Liver (tissue), 3 donors: ENCODE data around the gene PDE4D.

Experiments used
- CTCF ChIP-seq: fragments of 150-350 bp; IDR thresholded peaks from 2 replicates; pipeline ENCODE4 v1.5.1; 2017; ENCODE audit warnings: improper control_type of control experiment, low read depth, low read length; ENCODE audit not compliant: missing input control
- FOXA1 ChIP-seq: IDR thresholded peaks from 2 replicates; pipeline ENCODE4 v1.6.1; 2016; ENCODE audit warnings: antibody characterized with exemption
- FOXA2 ChIP-seq: IDR thresholded peaks from 2 replicates; pipeline ENCODE4 v1.6.1; 2016; ENCODE audit warnings: antibody characterized with exemption
- GABPA ChIP-seq, 2 donors: IDR thresholded peaks in 1 of 2; conservative IDR thresholded peaks in 1 of 2; 2 replicates each; pipeline ENCODE4 v1.6.1; 2016; ENCODE audit warnings: antibody characterized with exemption in 2 of 2, mild to moderate bottlenecking in 1 of 2, moderate library complexity in 1 of 2
- JUND ChIP-seq, 2 donors: IDR thresholded peaks; 2 replicates each; pipeline ENCODE4 v1.6.1; 2016; ENCODE audit warnings: antibody characterized with exemption in 2 of 2
- NR2F2 ChIP-seq: IDR thresholded peaks from 2 replicates; pipeline ENCODE4 v1.6.1; 2016; ENCODE audit warnings: antibody characterized with exemption
- RAD21 ChIP-seq, 2 donors: IDR thresholded peaks; 2 replicates each; pipeline ENCODE4 v1.6.1; 2016; ENCODE audit warnings: antibody characterized with exemption in 2 of 2, mild to moderate bottlenecking in 2 of 2
- RXRA ChIP-seq, 2 donors: IDR thresholded peaks; 2 replicates each; pipeline ENCODE4 v1.6.1; 2017 to 2018; ENCODE audit warnings: antibody characterized with exemption in 2 of 2, mild to moderate bottlenecking in 1 of 2
- YY1 ChIP-seq: IDR thresholded peaks from 2 replicates; pipeline ENCODE4 v1.6.1; 2016; ENCODE audit warnings: antibody characterized with exemption, mild to moderate bottlenecking
- TF ChIP-seq, protein P1 (sequence below): IDR thresholded peaks from 2 replicates; pipeline ENCODE4 v1.6.1; 2016; ENCODE audit warnings: antibody characterized with exemption, mild to moderate bottlenecking
- TF ChIP-seq, protein P2 (sequence below): IDR thresholded peaks from 2 replicates; pipeline ENCODE4 v1.6.1; 2016; ENCODE audit warnings: antibody characterized with exemption
- TF ChIP-seq, protein P3 (sequence below): IDR thresholded peaks from 2 replicates; pipeline ENCODE4 v1.6.1; 2016; ENCODE audit warnings: antibody characterized with exemption
- donor health status: healthy.
- donor health status: healthy.

GRCh38 chr5:59287361-59287760, 606.2 kb downstream of the PDE4D start:
- TF ChIP-seq CTCF (no peak), YY1 (no peak), GABPA (IDR thresholded peaks at IDR 0.05 in 1 of 2, conservative IDR thresholded peaks at IDR 0.05 in 1 of 2) (no peak), JUND (IDR thresholded peaks at IDR 0.05) (no peak), RXRA (IDR thresholded peaks at IDR 0.05) (no peak), NR2F2 (no peak), FOXA2 (no peak), RAD21 (IDR thresholded peaks at IDR 0.05) (no peak), FOXA1 (no peak)
- TF ChIP-seq, protein P1, sequence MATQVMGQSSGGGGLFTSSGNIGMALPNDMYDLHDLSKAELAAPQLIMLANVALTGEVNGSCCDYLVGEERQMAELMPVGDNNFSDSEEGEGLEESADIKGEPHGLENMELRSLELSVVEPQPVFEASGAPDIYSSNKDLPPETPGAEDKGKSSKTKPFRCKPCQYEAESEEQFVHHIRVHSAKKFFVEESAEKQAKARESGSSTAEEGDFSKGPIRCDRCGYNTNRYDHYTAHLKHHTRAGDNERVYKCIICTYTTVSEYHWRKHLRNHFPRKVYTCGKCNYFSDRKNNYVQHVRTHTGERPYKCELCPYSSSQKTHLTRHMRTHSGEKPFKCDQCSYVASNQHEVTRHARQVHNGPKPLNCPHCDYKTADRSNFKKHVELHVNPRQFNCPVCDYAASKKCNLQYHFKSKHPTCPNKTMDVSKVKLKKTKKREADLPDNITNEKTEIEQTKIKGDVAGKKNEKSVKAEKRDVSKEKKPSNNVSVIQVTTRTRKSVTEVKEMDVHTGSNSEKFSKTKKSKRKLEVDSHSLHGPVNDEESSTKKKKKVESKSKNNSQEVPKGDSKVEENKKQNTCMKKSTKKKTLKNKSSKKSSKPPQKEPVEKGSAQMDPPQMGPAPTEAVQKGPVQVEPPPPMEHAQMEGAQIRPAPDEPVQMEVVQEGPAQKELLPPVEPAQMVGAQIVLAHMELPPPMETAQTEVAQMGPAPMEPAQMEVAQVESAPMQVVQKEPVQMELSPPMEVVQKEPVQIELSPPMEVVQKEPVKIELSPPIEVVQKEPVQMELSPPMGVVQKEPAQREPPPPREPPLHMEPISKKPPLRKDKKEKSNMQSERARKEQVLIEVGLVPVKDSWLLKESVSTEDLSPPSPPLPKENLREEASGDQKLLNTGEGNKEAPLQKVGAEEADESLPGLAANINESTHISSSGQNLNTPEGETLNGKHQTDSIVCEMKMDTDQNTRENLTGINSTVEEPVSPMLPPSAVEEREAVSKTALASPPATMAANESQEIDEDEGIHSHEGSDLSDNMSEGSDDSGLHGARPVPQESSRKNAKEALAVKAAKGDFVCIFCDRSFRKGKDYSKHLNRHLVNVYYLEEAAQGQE: no peak
- TF ChIP-seq, protein P2, sequence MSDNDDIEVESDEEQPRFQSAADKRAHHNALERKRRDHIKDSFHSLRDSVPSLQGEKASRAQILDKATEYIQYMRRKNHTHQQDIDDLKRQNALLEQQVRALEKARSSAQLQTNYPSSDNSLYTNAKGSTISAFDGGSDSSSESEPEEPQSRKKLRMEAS: no peak
- TF ChIP-seq, protein P3, sequence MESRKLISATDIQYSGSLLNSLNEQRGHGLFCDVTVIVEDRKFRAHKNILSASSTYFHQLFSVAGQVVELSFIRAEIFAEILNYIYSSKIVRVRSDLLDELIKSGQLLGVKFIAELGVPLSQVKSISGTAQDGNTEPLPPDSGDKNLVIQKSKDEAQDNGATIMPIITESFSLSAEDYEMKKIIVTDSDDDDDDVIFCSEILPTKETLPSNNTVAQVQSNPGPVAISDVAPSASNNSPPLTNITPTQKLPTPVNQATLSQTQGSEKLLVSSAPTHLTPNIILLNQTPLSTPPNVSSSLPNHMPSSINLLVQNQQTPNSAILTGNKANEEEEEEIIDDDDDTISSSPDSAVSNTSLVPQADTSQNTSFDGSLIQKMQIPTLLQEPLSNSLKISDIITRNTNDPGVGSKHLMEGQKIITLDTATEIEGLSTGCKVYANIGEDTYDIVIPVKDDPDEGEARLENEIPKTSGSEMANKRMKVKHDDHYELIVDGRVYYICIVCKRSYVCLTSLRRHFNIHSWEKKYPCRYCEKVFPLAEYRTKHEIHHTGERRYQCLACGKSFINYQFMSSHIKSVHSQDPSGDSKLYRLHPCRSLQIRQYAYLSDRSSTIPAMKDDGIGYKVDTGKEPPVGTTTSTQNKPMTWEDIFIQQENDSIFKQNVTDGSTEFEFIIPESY: no peak
